RWPE2 (cell line): ENCODE results near the gene ZCRB1.
"Not testable (repeated sequence)": the region's sequence is repeated elsewhere in the genome, so short reads cannot be mapped to it uniquely, and the experiment has no call there.

Source experiments
- ATAC-seq: fragments of 200-7000 bp; cut with Tn5 transposase; 3 replicates; pipeline ENCODE4 v1.9.1; 2021; ENCODE audit warnings: low read depth
- DNase-seq: peaks from one replicate; pipeline ENCODE4 v3.0.0-alpha.2; 2020; ENCODE audit warnings: low spot score
- H3K27ac ChIP-seq: fragments of 450-650 bp; 2 replicates; pipeline ENCODE4 v1.5.1; 2017; ENCODE audit warnings: mild to moderate bottlenecking; ENCODE audit not compliant: poor library complexity, severe bottlenecking
- H3K27me3 ChIP-seq: fragments of 250-450 bp; sonication (Bioruptor Pico); 2 replicates; pipeline ENCODE4 v1.5.1; 2021; ENCODE audit warnings: mild to moderate bottlenecking, moderate library complexity; ENCODE audit not compliant: insufficient read depth, poor library complexity, severe bottlenecking
- H3K36me3 ChIP-seq: fragments of 250-450 bp; sonication (Bioruptor Pico); 2 replicates; pipeline ENCODE4 v1.5.1; 2020; ENCODE audit warnings: low read depth, mild to moderate bottlenecking, moderate library complexity
- H3K4me1 ChIP-seq: fragments of 250-450 bp; sonication (Bioruptor Pico); 2 replicates; pipeline ENCODE4 v1.5.1; 2021; ENCODE audit warnings: mild to moderate bottlenecking, moderate library complexity; ENCODE audit not compliant: insufficient read depth, poor library complexity, severe bottlenecking
- H3K4me3 ChIP-seq: fragments of 250-450 bp; sonication (Bioruptor Pico); 2 replicates; pipeline ENCODE4 v1.5.1; 2021; ENCODE audit warnings: mild to moderate bottlenecking, moderate library complexity; ENCODE audit not compliant: severe bottlenecking
- H3K9me3 ChIP-seq: fragments of 250-450 bp; sonication (Bioruptor Pico); 2 replicates; pipeline ENCODE4 v1.5.1; 2021; ENCODE audit warnings: mild to moderate bottlenecking, moderate library complexity; ENCODE audit not compliant: severe bottlenecking
- CTCF ChIP-seq: fragments of 450-650 bp; IDR thresholded peaks from one replicate; pipeline ENCODE4 v1.5.1; 2017; ENCODE audit warnings: mild to moderate bottlenecking, moderate library complexity; ENCODE audit not compliant: poor library complexity, severe bottlenecking

ZCRB1 gene

GRCh38 chr12:42360747-42361403, 35.0 kb upstream of the ZCRB1 start:
- H3K27ac ChIP-seq: no peak overlapping the region
- DNase-seq: no peak

GRCh38 chr12:42356344-42356743, 30.4 kb upstream of the ZCRB1 start:
- peaks cover 52% of the 10 kb centered on the region for H3K36me3 ChIP-seq
- H3K4me1 ChIP-seq: peaks cover 4% of the 10 kb centered on the region
- ATAC-seq (no peak), DNase-seq (no peak)
- H3K4me3 ChIP-seq: no peak overlapping the region
- H3K27me3 ChIP-seq: no peaks in the 10 kb centered on the region
- H3K9me3 ChIP-seq: no peaks in the 10 kb centered on the region
- no peak overlapping the region for H3K27ac ChIP-seq
- no peak for TF ChIP-seq CTCF

More at GRCh38 chr12:42360747-42361403, 35.0 kb upstream of the ZCRB1 start:
- no peak for TF ChIP-seq CTCF
- Histone ChIP-seq H3K27me3 (no peaks in the 10 kb centered on the region), H3K4me1 (peaks cover 12% of the 10 kb centered on the region), H3K4me3 (no peak overlapping the region), H3K9me3 (no peaks in the 10 kb centered on the region), H3K36me3 (peaks cover 29% of the 10 kb centered on the region)
- ATAC-seq: no peak

- not testable (repeated sequence) for H3K4me1 ChIP-seq, H3K27me3 ChIP-seq, H3K9me3 ChIP-seq, DNase-seq, H3K4me3 ChIP-seq, ATAC-seq, H3K27ac ChIP-seq
- peaks cover 37% of the 10 kb centered on the region for H3K36me3 ChIP-seq
These were observed 24.1 kb upstream of the ZCRB1 start for GRCh38 chr12:42350021-42350407.

- H3K27ac ChIP-seq, DNase-seq, H3K4me1 ChIP-seq, H3K27me3 ChIP-seq, ATAC-seq, H3K4me3 ChIP-seq, H3K9me3 ChIP-seq: not testable (repeated sequence)
- H3K36me3 ChIP-seq: peaks cover 31% of the 10 kb centered on the region
These were observed 23.5 kb upstream of the ZCRB1 start for GRCh38 chr12:42349119-42350020.

GRCh38 chr12:42346403-42347002, 20.6 kb upstream of the ZCRB1 start:
- ATAC-seq: no peak
- H3K4me3 ChIP-seq: no peak overlapping the region
- no peaks in the 10 kb centered on the region for H3K9me3 ChIP-seq
- no peaks in the 10 kb centered on the region for H3K27me3 ChIP-seq
- H3K36me3 ChIP-seq: peaks cover 24% of the 10 kb centered on the region
- no peaks in the 10 kb centered on the region for H3K4me1 ChIP-seq
- no peak for DNase-seq
- no peak for TF ChIP-seq CTCF
- H3K27ac ChIP-seq: no peak overlapping the region
